Measurements from ENCODE around the gene MAPK10. TPM values are rescaled to one million over a fixed set of nuclear protein-coding genes. Genes with fewer than 3 reads are reported as not detected.

The MAPK10 gene
- total RNA-seq, 1 experiment from 2014 or later = 0.44 TPM

DNA sequence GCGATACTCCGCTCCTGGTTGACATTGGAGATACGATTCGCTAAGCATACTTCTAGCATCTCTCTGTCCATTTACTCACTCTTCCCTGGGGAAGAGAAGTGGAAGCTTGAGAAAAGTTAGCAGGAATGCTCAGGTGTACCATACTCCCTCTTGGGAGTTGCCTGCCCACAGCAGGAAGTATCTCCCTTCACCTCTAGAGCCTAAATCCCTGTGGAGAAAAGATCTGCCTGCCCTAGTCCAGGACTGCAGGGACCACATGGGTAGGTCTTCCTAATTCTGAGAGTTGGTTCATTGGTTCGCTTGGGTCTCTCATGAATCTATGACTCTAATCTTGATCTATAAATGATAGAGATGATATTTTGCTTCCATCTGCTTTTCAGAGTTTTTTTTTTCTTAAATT lies 26.3 kb upstream of the MAPK10 start:
- no peak overlapping the region for H3K4me3 ChIP-seq (ENCODE audit: low read length)
- H2AFZ ChIP-seq (ENCODE audit: low read length) = no peak overlapping the region
- H3K79me2 ChIP-seq (ENCODE audit: low read length) = no peaks in the 10 kb centered on the region
- H3K9me2 ChIP-seq (replicated peaks; ENCODE audit: low read length) = no peaks in the 10 kb centered on the region
- H4K20me1 ChIP-seq (ENCODE audit: low read length) = no peaks in the 10 kb centered on the region
- no peaks in the 10 kb centered on the region for H3K27me3 ChIP-seq (ENCODE audit: low read length)
- no peaks in the 10 kb centered on the region for H3F3A ChIP-seq (ENCODE audit: low read length, unreplicated experiment)
- H3K9ac ChIP-seq (ENCODE audit: low read length) = no peak overlapping the region
- DNase-seq = no peak
- ChIA-PET CTCF (no interaction called here), POLR2A (ENCODE audit: unreplicated experiment) (no interaction called here)
- no peaks in the 10 kb centered on the region; the same call in 1 of the 2 replicates for H3K4me1 ChIP-seq (ENCODE audit: insufficient read depth, low read length)
- no TSS peak for BruUV-seq (replicated peaks)
- no peak for ATAC-seq
- TF ChIP-seq EZH2 (IDR thresholded peaks at IDR 0.05; ENCODE audit: low read length, unreplicated experiment) (no peak), EZH2phosphoT487 (IDR thresholded peaks at IDR 0.05; ENCODE audit: borderline replicate concordance, low read length) (no peak), CTCF (conservative IDR thresholded peaks at IDR 0.05; ENCODE audit: low read depth, low read length) (no peak)
- H3K4me2 ChIP-seq (ENCODE audit: low read length) = no peak overlapping the region
- intact Hi-C loops (cut with micrococcal nuclease) = loop anchor here (5.0 kb wide), 2 partner anchors 49 to 109 kb away; no protein-coding TSS in a partner anchor
- no peaks in the 10 kb centered on the region for H3K36me3 ChIP-seq (ENCODE audit: low read depth, low read length)
- no peak overlapping the region for H3K27ac ChIP-seq (ENCODE audit: low read length)
- no peaks in the 10 kb centered on the region for H3K9me3 ChIP-seq (ENCODE audit: low read length)

DNA sequence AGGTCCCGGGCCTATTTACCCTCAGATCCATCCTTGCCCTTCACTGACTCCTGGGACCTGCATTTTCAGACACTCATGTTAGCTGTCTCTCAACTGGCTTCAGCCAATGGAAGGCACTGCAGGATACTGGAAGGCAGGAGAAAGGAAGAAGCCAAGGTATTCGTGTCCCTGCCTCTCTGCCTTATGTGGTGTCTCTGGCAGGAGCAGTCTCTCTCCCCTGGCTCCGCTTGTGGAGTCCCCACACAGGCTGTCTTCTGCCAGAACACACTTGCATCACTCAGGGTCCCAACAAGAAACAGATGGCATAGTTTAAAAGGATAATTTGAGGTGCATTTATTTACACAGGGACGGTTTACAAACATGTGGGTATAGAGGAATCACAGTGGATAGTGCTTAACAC lies 21.6 kb upstream of the MAPK10 start:
- H3K79me2 ChIP-seq (ENCODE audit: low read length) = no peaks in the 10 kb centered on the region
- no peaks in the 10 kb centered on the region for H3K4me1 ChIP-seq (ENCODE audit: insufficient read depth, low read length)
- no peaks in the 10 kb centered on the region for H3F3A ChIP-seq (ENCODE audit: low read length, unreplicated experiment)
- no peak overlapping the region for H2AFZ ChIP-seq (ENCODE audit: low read length)
- intact Hi-C loops (cut with micrococcal nuclease) = no loop called here
- no peak for DNase-seq
- H3K4me3 ChIP-seq (ENCODE audit: low read length) = no peak overlapping the region
- H3K4me2 ChIP-seq (ENCODE audit: low read length) = no peak overlapping the region
- CTCF ChIA-PET = no interaction called here
- TF ChIP-seq CTCF (conservative IDR thresholded peaks at IDR 0.05; ENCODE audit: low read depth, low read length) (no peak), EZH2phosphoT487 (IDR thresholded peaks at IDR 0.05; ENCODE audit: borderline replicate concordance, low read length) (no peak), EZH2 (IDR thresholded peaks at IDR 0.05; ENCODE audit: low read length, unreplicated experiment) (no peak)
- H3K9me3 ChIP-seq (ENCODE audit: low read length) = no peaks in the 10 kb centered on the region
- no peaks in the 10 kb centered on the region for H3K36me3 ChIP-seq (ENCODE audit: low read depth, low read length)
- H3K9me2 ChIP-seq (replicated peaks; ENCODE audit: low read length) = no peaks in the 10 kb centered on the region
- BruUV-seq (replicated peaks) = no TSS peak
- no peak overlapping the region for H3K9ac ChIP-seq (ENCODE audit: low read length)
- POLR2A ChIA-PET (ENCODE audit: unreplicated experiment) = no interaction called here
- ATAC-seq = no peak
- no peaks in the 10 kb centered on the region for H4K20me1 ChIP-seq (ENCODE audit: low read length)
- H3K27ac ChIP-seq (ENCODE audit: low read length) = no peak overlapping the region
- H3K27me3 ChIP-seq (ENCODE audit: low read length) = no peaks in the 10 kb centered on the region

GRCh38 chr4:86380181-86380724 lies 20.4 kb upstream of the MAPK10 start:
- Histone ChIP-seq H4K20me1 (ENCODE audit: low read length) (no peaks in the 10 kb centered on the region), H2AFZ (ENCODE audit: low read length) (no peak overlapping the region), H3K9me3 (ENCODE audit: low read length) (no peaks in the 10 kb centered on the region), H3K27ac (ENCODE audit: low read length) (no peak overlapping the region), H3K9me2 (replicated peaks; ENCODE audit: low read length) (no peaks in the 10 kb centered on the region), H3K79me2 (ENCODE audit: low read length) (no peaks in the 10 kb centered on the region), H3K27me3 (ENCODE audit: low read length) (no peaks in the 10 kb centered on the region), H3K9ac (ENCODE audit: low read length) (no peak overlapping the region), H3K36me3 (ENCODE audit: low read depth, low read length) (no peaks in the 10 kb centered on the region), H3K4me2 (ENCODE audit: low read length) (no peak overlapping the region), H3F3A (ENCODE audit: low read length, unreplicated experiment) (no peaks in the 10 kb centered on the region), H3K4me3 (ENCODE audit: low read length) (no peak overlapping the region), H3K4me1 (ENCODE audit: insufficient read depth, low read length) (no peaks in the 10 kb centered on the region)
- BruUV-seq (replicated peaks) = no TSS peak
- intact Hi-C loops (cut with micrococcal nuclease) = no loop called here
- POLR2A ChIA-PET (ENCODE audit: unreplicated experiment) = no interaction called here
- CTCF ChIA-PET = no interaction called here
- DNase-seq = no peak
- ATAC-seq = no peak
- TF ChIP-seq EZH2phosphoT487 (IDR thresholded peaks at IDR 0.05; ENCODE audit: borderline replicate concordance, low read length) (no peak), EZH2 (IDR thresholded peaks at IDR 0.05; ENCODE audit: low read length, unreplicated experiment) (no peak), CTCF (conservative IDR thresholded peaks at IDR 0.05; ENCODE audit: low read depth, low read length) (no peak)

Data from PC-3 (cell line).